ENCODE measurements around the gene C13orf46.
"Not testable (repeated sequence)": the region's sequence is repeated elsewhere in the genome, so short reads cannot be mapped to it uniquely, and the experiment has no call there.

The C13orf46 gene

DNA sequence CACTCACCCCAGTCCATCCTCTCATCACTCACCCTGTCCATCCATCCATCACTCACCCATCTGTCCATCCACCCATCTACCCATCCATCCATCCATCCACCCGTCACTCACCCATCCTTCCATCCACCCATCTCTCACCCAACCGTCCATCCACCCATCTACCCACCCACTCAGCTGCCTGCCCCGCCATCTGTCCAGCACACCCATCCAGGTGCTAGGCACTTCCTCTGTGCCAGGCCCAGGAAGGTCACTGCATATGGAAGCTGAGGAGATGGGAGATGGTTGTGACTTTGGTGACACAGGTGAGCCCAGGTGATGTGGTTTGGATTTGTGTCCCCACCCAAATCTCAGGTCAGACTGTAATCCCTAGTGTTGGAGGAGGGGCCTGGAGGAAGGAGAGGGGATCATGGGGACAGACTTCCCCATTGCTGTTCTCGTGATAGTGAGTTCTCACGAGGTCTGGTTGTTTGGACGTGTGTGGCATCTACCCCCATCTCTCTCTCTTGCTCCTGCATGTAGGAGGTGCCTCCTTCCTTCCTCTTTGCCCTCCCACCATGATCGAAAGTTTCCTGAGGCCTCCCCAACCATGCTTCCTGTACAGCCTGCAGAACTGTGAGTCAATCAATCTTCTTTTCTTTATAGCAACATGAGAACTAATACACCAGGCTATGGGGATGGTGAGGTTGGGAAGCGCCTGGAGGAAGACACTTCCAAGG is 15.9 kb upstream of the C13orf46 start:
- Histone ChIP-seq H3K9me3 (no peaks in the 10 kb centered on the region), H3K4me1 (no peaks in the 10 kb centered on the region), H3K27me3 (no peaks in the 10 kb centered on the region), H3K36me3 (peaks cover 19% of the 10 kb centered on the region), H3K4me3 (ENCODE audit: low read depth, low read length) (no peak overlapping the region)
- TF ChIP-seq, protein P1, sequence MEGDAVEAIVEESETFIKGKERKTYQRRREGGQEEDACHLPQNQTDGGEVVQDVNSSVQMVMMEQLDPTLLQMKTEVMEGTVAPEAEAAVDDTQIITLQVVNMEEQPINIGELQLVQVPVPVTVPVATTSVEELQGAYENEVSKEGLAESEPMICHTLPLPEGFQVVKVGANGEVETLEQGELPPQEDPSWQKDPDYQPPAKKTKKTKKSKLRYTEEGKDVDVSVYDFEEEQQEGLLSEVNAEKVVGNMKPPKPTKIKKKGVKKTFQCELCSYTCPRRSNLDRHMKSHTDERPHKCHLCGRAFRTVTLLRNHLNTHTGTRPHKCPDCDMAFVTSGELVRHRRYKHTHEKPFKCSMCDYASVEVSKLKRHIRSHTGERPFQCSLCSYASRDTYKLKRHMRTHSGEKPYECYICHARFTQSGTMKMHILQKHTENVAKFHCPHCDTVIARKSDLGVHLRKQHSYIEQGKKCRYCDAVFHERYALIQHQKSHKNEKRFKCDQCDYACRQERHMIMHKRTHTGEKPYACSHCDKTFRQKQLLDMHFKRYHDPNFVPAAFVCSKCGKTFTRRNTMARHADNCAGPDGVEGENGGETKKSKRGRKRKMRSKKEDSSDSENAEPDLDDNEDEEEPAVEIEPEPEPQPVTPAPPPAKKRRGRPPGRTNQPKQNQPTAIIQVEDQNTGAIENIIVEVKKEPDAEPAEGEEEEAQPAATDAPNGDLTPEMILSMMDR (IDR thresholded peaks at IDR 0.05; ENCODE audit: low read depth, low read length), result no peak
- no peak for DNase-seq

DNA sequence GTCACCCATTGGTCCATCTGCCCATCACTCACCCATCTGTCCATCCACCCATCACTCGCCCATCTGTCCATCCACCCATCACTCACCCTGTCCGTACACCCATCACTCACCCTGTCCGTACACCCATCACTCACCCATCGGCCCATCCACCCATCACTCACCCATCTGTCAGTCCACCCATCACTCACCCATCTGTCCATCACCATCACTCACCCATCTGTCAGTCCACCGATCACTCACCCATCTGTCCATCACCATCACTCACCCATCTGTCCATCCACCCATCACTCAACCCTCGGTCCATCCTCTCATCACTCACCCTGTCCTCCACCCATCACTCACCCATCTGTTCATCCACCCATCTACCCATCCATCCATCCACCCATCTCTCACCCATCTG is 15.0 kb upstream of the C13orf46 start:
- H3K27me3 ChIP-seq; DNase-seq; H3K4me1 ChIP-seq; H3K9me3 ChIP-seq; H3K4me3 ChIP-seq (ENCODE audit: low read depth, low read length): not testable (repeated sequence)
- H3K36me3 ChIP-seq, result peaks cover 19% of the 10 kb centered on the region

GRCh38 chr13:113982296-113982661 is 8.4 kb upstream of the C13orf46 start:
- H3K36me3 ChIP-seq, result peaks cover 20% of the 10 kb centered on the region
- H3K4me1 ChIP-seq, result no peaks in the 10 kb centered on the region
- TF ChIP-seq, protein P1 (IDR thresholded peaks at IDR 0.05; ENCODE audit: low read depth, low read length), result no peak
- H3K4me3 ChIP-seq (ENCODE audit: low read depth, low read length), result no peak overlapping the region
- H3K27me3 ChIP-seq, result no peaks in the 10 kb centered on the region
- DNase-seq, result no peak
- H3K9me3 ChIP-seq, result no peaks in the 10 kb centered on the region

GRCh38 chr13:113981611-113982295 is 7.9 kb upstream of the C13orf46 start:
- Histone ChIP-seq H3K4me3 (ENCODE audit: low read depth, low read length) (no peak overlapping the region), H3K4me1 (no peaks in the 10 kb centered on the region), H3K9me3 (no peaks in the 10 kb centered on the region), H3K27me3 (no peaks in the 10 kb centered on the region), H3K36me3 (peaks cover 20% of the 10 kb centered on the region)
- TF ChIP-seq, protein P1 (IDR thresholded peaks at IDR 0.05; ENCODE audit: low read depth, low read length), result no peak
- DNase-seq, result no peak

- TF ChIP-seq, protein P1 (IDR thresholded peaks at IDR 0.05; ENCODE audit: low read depth, low read length), result no peak
- no peak for DNase-seq
- Histone ChIP-seq H3K36me3 (peaks cover 20% of the 10 kb centered on the region), H3K27me3 (no peaks in the 10 kb centered on the region), H3K4me1 (no peaks in the 10 kb centered on the region), H3K9me3 (no peaks in the 10 kb centered on the region), H3K4me3 (ENCODE audit: low read depth, low read length) (no peak overlapping the region)
Observed at GRCh38 chr13:113981194-113981605, 7.3 kb upstream of the C13orf46 start.

- Histone ChIP-seq H3K9me3 (no peaks in the 10 kb centered on the region), H3K4me1 (no peaks in the 10 kb centered on the region), H3K27me3 (no peaks in the 10 kb centered on the region), H3K36me3 (peaks cover 20% of the 10 kb centered on the region), H3K4me3 (ENCODE audit: low read depth, low read length) (no peak overlapping the region)
- TF ChIP-seq, protein P1 (IDR thresholded peaks at IDR 0.05; ENCODE audit: low read depth, low read length), result no peak
- DNase-seq, result no peak
Observed at GRCh38 chr13:113980489-113981064, 6.7 kb upstream of the C13orf46 start.
